NCI-H2107 (cell line): ENCODE data around the gene CD48.

Experiments used
- DNase-seq: peaks from one replicate; lab custom pipeline; 2025; lab: John Stamatoyannopoulos, UW

CD48 gene

GRCh38 chr1:160711602-160712311 is at the start of gene CD48:
TSS of gene CD48 (minus strand) at chr1:160711822. CDS start at chr1:160711763, 59 bp downstream.
- DNase-seq, result no peak

GRCh38 chr1:160761046-160761445 is 49.4 kb upstream of the CD48 start:
- no peak for DNase-seq

- no peak for DNase-seq
These were observed 48.1 kb upstream of the CD48 start for GRCh38 chr1:160759740-160760139.

- no peak for DNase-seq
These were observed 46.9 kb upstream of the CD48 start for GRCh38 chr1:160758521-160758920.

- DNase-seq, result no peak
These were observed 45.2 kb upstream of the CD48 start for GRCh38 chr1:160756849-160757201.

GRCh38 chr1:160755911-160756848 is 44.6 kb upstream of the CD48 start:
- no peak for DNase-seq

GRCh38 chr1:160755461-160755860 is 43.8 kb upstream of the CD48 start:
- no peak for DNase-seq

GRCh38 chr1:160753594-160753993 is 42.0 kb upstream of the CD48 start:
- no peak for DNase-seq

GRCh38 chr1:160752924-160753323 is 41.3 kb upstream of the CD48 start:
- DNase-seq, result no peak

- no peak for DNase-seq
These were observed 40.8 kb upstream of the CD48 start for GRCh38 chr1:160752406-160752805.

GRCh38 chr1:160750608-160751007 is 39.0 kb upstream of the CD48 start:
- DNase-seq, result no peak

- DNase-seq, result no peak
These were observed 37.3 kb upstream of the CD48 start for GRCh38 chr1:160748878-160749269.

GRCh38 chr1:160748181-160748877 is 36.7 kb upstream of the CD48 start:
- DNase-seq, result no peak

- no peak for DNase-seq
These were observed 36.1 kb upstream of the CD48 start for GRCh38 chr1:160747717-160748116.

GRCh38 chr1:160746836-160747500 is 35.3 kb upstream of the CD48 start:
- DNase-seq, result no peak

- no peak for DNase-seq
These were observed 33.9 kb upstream of the CD48 start for GRCh38 chr1:160745551-160745950.

- DNase-seq, result no peak
These were observed 33.4 kb upstream of the CD48 start for GRCh38 chr1:160744852-160745520.

GRCh38 chr1:160744199-160744851 is 32.7 kb upstream of the CD48 start:
- DNase-seq, result no peak

- no peak for DNase-seq
These were observed 31.6 kb upstream of the CD48 start for GRCh38 chr1:160743266-160743665.

- DNase-seq, result no peak
These were observed 31.0 kb upstream of the CD48 start for GRCh38 chr1:160742428-160743127.
